Endothelial cell of umbilical vein (primary cell): ENCODE results near the gene PLD1. TPM values are rescaled to one million over a fixed set of nuclear protein-coding genes. Genes with fewer than 3 reads are reported as not detected.

Experiments used
- BruUV-seq: library from RNA; stranded (reverse); fragments of 400-500 nt; replicated peaks from 2 replicates; lab custom pipeline; 2021; lab: Mats Ljungman, UMichigan
- CTCF ChIA-PET: fragments of 300-600, 350-600 bp; sonication (Branson Sonifier 250); formaldehyde crosslinking; loops from one replicate; lab custom pipeline; 2021; ENCODE audit warnings: antibody characterized with exemption, inconsistent platforms; lab: Charles Lee
- POLR2A ChIA-PET: fragments of 300-600, 350-600 bp; sonication (Branson Sonifier 250); formaldehyde crosslinking; loops from one replicate; lab custom pipeline; 2021; ENCODE audit warnings: antibody characterized with exemption, inconsistent platforms; lab: Charles Lee
- DNase-seq: peaks from one replicate; pipeline ENCODE4 v3.0.0-alpha.2; 2011; ENCODE audit warnings: low read depth, low spot score
- FAIRE-seq: peaks from 2 replicates; lab custom pipeline; 2011; peaks lifted over from hg19 to GRCh38; lab: Jason Lieb, UNC
- H2AFZ ChIP-seq: 2 replicates; pipeline ENCODE4 v1.6.0; 2012; ENCODE audit warnings: low read depth, low read length, control low read depth, inconsistent platforms
- H3K27ac ChIP-seq: 2 replicates; pipeline ENCODE4 v1.5.1; 2011; ENCODE audit warnings: low read depth, mild to moderate bottlenecking, control low read depth, low read length, moderate library complexity; ENCODE audit not compliant: insufficient read depth
- H3K27me3 ChIP-seq, 2 experiments: 2 replicates each; pipeline versions ENCODE4 v1.6.0 to v1.6.1; 2011; ENCODE audit warnings: low read length in 2 of 2, mixed read lengths in 1 of 2; ENCODE audit not compliant: control insufficient read depth in 2 of 2, insufficient read depth in 2 of 2
- H3K36me3 ChIP-seq, 2 experiments: 2 replicates in 1 of 2; 3 replicates in 1 of 2; pipeline ENCODE4 v1.5.1; 2011; ENCODE audit warnings: low read length in 2 of 2, mild to moderate bottlenecking in 1 of 2, moderate library complexity in 1 of 2; ENCODE audit not compliant: control insufficient read depth in 2 of 2, insufficient read depth in 2 of 2; ENCODE audit errors: extremely low read depth in 1 of 2
- H3K4me1 ChIP-seq: 3 replicates; pipeline ENCODE4 v1.5.1; 2011; ENCODE audit warnings: mild to moderate bottlenecking, low read length; ENCODE audit not compliant: control insufficient read depth, insufficient read depth; ENCODE audit errors: extremely low read depth
- H3K4me2 ChIP-seq: 2 replicates; pipeline ENCODE4 v1.6.1; 2011; ENCODE audit warnings: low read length, control low read depth, mixed read lengths; ENCODE audit not compliant: insufficient read depth
- H3K4me3 ChIP-seq, 3 experiments: fragments of 200-600 bp in 1 of 3; sonication (generic), shearing (Covaris generic) in 1 of 3; replicated peaks in 1 of 3; 2 replicates each; pipeline ENCODE4 v1.5.1; 2011 to 2016; ENCODE audit warnings: control low read depth in 3 of 3, low read length in 3 of 3, mild to moderate bottlenecking in 2 of 3, inconsistent platforms in 1 of 3, low read depth in 1 of 3, moderate library complexity in 1 of 3; ENCODE audit not compliant: insufficient read depth in 1 of 3
- H3K79me2 ChIP-seq: 2 replicates; pipeline ENCODE4 v1.6.0; 2012; ENCODE audit warnings: low read length, inconsistent platforms; ENCODE audit not compliant: control insufficient read depth, insufficient read depth
- H3K9ac ChIP-seq: replicated peaks from 2 replicates; pipeline ENCODE3; 2011; ENCODE audit warnings: low read length, control low read depth; ENCODE audit not compliant: insufficient read depth; ENCODE audit errors: extremely low read depth
- H3K9me1 ChIP-seq: replicated peaks from 3 replicates; pipeline ENCODE4 v1.6.0; 2011; ENCODE audit warnings: mild to moderate bottlenecking, low read length; ENCODE audit not compliant: control insufficient read depth, insufficient read depth; ENCODE audit errors: extremely low read depth
- H3K9me3 ChIP-seq: replicated peaks from 2 replicates; pipeline ENCODE4 v1.5.1; 2012; ENCODE audit warnings: low read length, inconsistent platforms; ENCODE audit not compliant: control insufficient read depth, insufficient read depth
- H4K20me1 ChIP-seq: replicated peaks from 2 replicates; pipeline ENCODE3; 2011; ENCODE audit warnings: mild to moderate bottlenecking, low read length; ENCODE audit not compliant: control insufficient read depth, insufficient read depth; ENCODE audit errors: extremely low read depth
- CTCF ChIP-seq, 2 donors: IDR thresholded peaks; 1 replicate in 1 of 2; 2 replicates in 1 of 2; pipeline ENCODE4 v1.5.1; 2011; ENCODE audit warnings: low read length in 2 of 2, mild to moderate bottlenecking in 2 of 2, moderate library complexity in 2 of 2, control low read depth in 1 of 2, inconsistent platforms in 1 of 2, low read depth in 1 of 2; ENCODE audit not compliant: insufficient read depth in 1 of 2; ENCODE audit errors: extremely low read depth in 1 of 2
- EZH2 ChIP-seq: IDR thresholded peaks from 2 replicates; pipeline ENCODE4 v1.6.1; 2012; ENCODE audit warnings: borderline replicate concordance, low read depth, mild to moderate bottlenecking, moderate library complexity, low read length, inconsistent platforms; ENCODE audit not compliant: severe bottlenecking
- FOS ChIP-seq: IDR thresholded peaks from 2 replicates; pipeline ENCODE4 v1.6.1; 2011; ENCODE audit warnings: mild to moderate bottlenecking, low read length, moderate library complexity, borderline replicate concordance; ENCODE audit not compliant: insufficient read depth
- GATA2 ChIP-seq: IDR thresholded peaks from 2 replicates; pipeline ENCODE4 v1.7.0; 2011; ENCODE audit warnings: low read depth, mild to moderate bottlenecking, moderate library complexity, mixed read lengths, low read length; ENCODE audit not compliant: insufficient read length, insufficient read depth
- JUN ChIP-seq: IDR thresholded peaks from 2 replicates; pipeline ENCODE4 v1.6.1; 2011; ENCODE audit warnings: borderline replicate concordance, low read depth; ENCODE audit not compliant: insufficient read length, insufficient read depth
- MAX ChIP-seq: IDR thresholded peaks from 2 replicates; pipeline ENCODE4 v1.6.1; 2011; ENCODE audit not compliant: insufficient read depth, insufficient read length
- POLR2A ChIP-seq: IDR thresholded peaks from 2 replicates; pipeline ENCODE4 v1.6.1; 2012; ENCODE audit warnings: low read depth, mild to moderate bottlenecking, control low read depth, low read length
- POLR2AphosphoS5 ChIP-seq: IDR thresholded peaks from 2 replicates; pipeline ENCODE4 v1.6.1; 2012; ENCODE audit warnings: low read depth, mild to moderate bottlenecking, control low read depth, low read length, moderate library complexity; ENCODE audit not compliant: insufficient read depth
- dilution Hi-C: fragments of 300-500 bp; cut with MboI; formaldehyde crosslinking; loops from one replicate; pipeline ENCODE4 v1.15.0; 2019; ENCODE audit warnings: low sequenced_read_pairs; ENCODE audit not compliant: extremely low pct_ligation_motif_present
- intact Hi-C: fragments of 100-400 bp; cut with micrococcal nuclease; formaldehyde crosslinking; loops from one replicate; pipeline ENCODE4 v1.10.0; 2022
- polyA plus RNA-seq, 4 experiments: library from polyadenylated mRNA; depleted of rRNA in 3 of 4; stranded (reverse) in 3 of 4; unstranded in 1 of 4; fragments of >200 nt; gene quantifications; 2 replicates each; pipeline versions ENCODE4 v1.2.1 to v1.2.3, GENCODE V29; 2011 to 2012; ENCODE audit warnings: missing spikeins in 1 of 4
- total RNA-seq: library from RNA; stranded (reverse); gene quantifications from 2 replicates; pipeline ENCODE4 v1.2.3, GENCODE V29; 2021

The PLD1 gene
- total and polyA plus RNA-seq, 2 donors (not counting 3 experiments of a cell fraction or from before 2014, with no cell fraction given): 42.0 to 108 TPM

- DNase-seq: peak; percentile 82
- Histone ChIP-seq H4K20me1 (no peaks in the 10 kb centered on the region), H3K27ac (no peak overlapping the region), H3K36me3 (no peaks in the 10 kb centered on the region), H3K9ac (no peak overlapping the region), H3K79me2 (peaks cover 5% of the 10 kb centered on the region), H3K9me1 (no peaks in the 10 kb centered on the region), H3K4me2 (no peak overlapping the region), H3K9me3 (no peaks in the 10 kb centered on the region), H3K4me1 (peaks cover 26% of the 10 kb centered on the region), H3K4me3 (no peak overlapping the region), H2AFZ (no peak overlapping the region), H3K27me3 (no peaks in the 10 kb centered on the region)
- FAIRE-seq: peak; percentile 18
- BruUV-seq: no TSS peak
- intact Hi-C loops: loop anchor here (1.0 kb wide), 2 partner anchors 68 to 158 kb away; no protein-coding TSS in a partner anchor
- dilution Hi-C loops: no loop called here
- ChIA-PET POLR2A (interaction anchor here (0.6 to 0.7 kb wide), 3 partner anchors 9 to 266 kb away, joined by 3 to 7 read pairs (median 3); no protein-coding TSS in a partner anchor), CTCF (interaction anchor here (0.6 to 5.1 kb wide), 69 partner anchors 8 to 894 kb away, joined by 3 to 62 read pairs (median 5); partner anchors contain the start of gene PLD1)
- TF ChIP-seq JUN: no peak
- TF ChIP-seq MAX: no peak
- no peak for TF ChIP-seq EZH2
- TF ChIP-seq POLR2AphosphoS5: no peak
- TF ChIP-seq CTCF (IDR thresholded peaks at IDR 0.05; ENCODE audit: extremely low read depth in 1 of 2, insufficient read depth in 1 of 2, low read depth in 1 of 2, low read length in 2 of 2): peak; percentile 62 to 69
- no peak for TF ChIP-seq FOS
- no peak for TF ChIP-seq GATA2
- TF ChIP-seq POLR2A: no peak
Measured at GRCh38 chr3:171772427-171773056, 37.7 kb downstream of the PLD1 start.
